Right atrium auricular region (tissue), 2 donors: ENCODE data around the gene PPIL4. TPM values are rescaled to one million over a fixed set of nuclear protein-coding genes. Genes with fewer than 3 reads are reported as not detected.

Experiments
- DNase-seq: peaks from one replicate; pipeline ENCODE4 v3.0.0-alpha.2; 2019; ENCODE audit warnings: low spot score
- H3K27ac ChIP-seq, 2 donors: fragments of 200-600 bp; sonication (generic); 1 replicate in 1 of 2; 2 replicates in 1 of 2; pipeline ENCODE4 v1.5.1; 2016 to 2019
- H3K27me3 ChIP-seq, 2 donors: fragments of 200-600 bp; sonication (generic); one replicate each; pipeline versions ENCODE4 v1.5.1 to v1.6.0; 2017 to 2019
- H3K36me3 ChIP-seq: fragments of 200-600 bp; sonication (generic); one replicate; pipeline ENCODE4 v1.5.1; 2016
- H3K4me1 ChIP-seq, 2 donors: fragments of 200-600 bp; sonication (generic); one replicate each; pipeline versions ENCODE4 v1.5.1 to v1.6.0; 2017 to 2019
- H3K4me3 ChIP-seq, 2 donors: fragments of 200-600 bp; sonication (generic); 1 replicate in 1 of 2; 2 replicates in 1 of 2; pipeline ENCODE4 v1.5.1; 2017 to 2019; ENCODE audit warnings: mild to moderate bottlenecking in 1 of 2, moderate library complexity in 1 of 2
- H3K9me3 ChIP-seq, 2 donors: fragments of 200-600 bp; sonication (generic); one replicate each; pipeline ENCODE4 v1.5.1; 2019
- CTCF ChIP-seq, 2 donors: fragments of 200-600 bp; sonication (generic); IDR thresholded peaks; one replicate each; pipeline ENCODE4 v1.5.1; 2019; ENCODE audit warnings: antibody characterized with exemption in 2 of 2
- total RNA-seq, 2 donors: library from RNA; depleted of rRNA; stranded (reverse); fragments of >200 nt; gene quantifications; one replicate each; pipeline ENCODE4 v1.1.0, GENCODE V29; 2016

PPIL4 gene
- total RNA-seq, 2 donors from 2014 or later, result 14.6 to 17.0 TPM

DNA sequence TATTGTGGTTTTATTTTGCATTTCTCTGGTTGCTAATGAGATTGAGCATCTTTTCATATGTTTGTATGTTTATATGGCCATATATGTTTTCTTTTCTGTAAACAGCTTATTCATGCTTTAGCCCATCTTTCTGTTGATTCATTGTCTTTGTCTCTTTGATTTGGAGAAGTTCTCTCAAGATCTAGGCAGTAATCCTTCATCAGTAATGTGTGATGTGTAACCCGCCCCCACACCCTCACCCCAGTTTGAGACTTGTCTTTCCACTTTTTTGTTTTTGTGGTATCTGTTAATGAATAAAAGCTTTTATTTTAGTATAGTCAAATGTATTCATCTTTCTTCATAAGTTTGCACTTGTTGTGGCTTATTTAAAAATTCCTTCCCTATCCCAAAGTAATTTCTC lies 87.0 kb downstream of the PPIL4 start:
- TF ChIP-seq CTCF (IDR thresholded peaks at IDR 0.05), result no peak
- DNase-seq, result no peak
- Histone ChIP-seq H3K27ac (no peak overlapping the region), H3K9me3 (no peaks in the 10 kb centered on the region), H3K4me1 (peaks cover 0 to 38% of the 10 kb centered on the region in 2 donors), H3K36me3 (no peaks in the 10 kb centered on the region), H3K4me3 (no peak overlapping the region), H3K27me3 (no peaks in the 10 kb centered on the region)

DNA sequence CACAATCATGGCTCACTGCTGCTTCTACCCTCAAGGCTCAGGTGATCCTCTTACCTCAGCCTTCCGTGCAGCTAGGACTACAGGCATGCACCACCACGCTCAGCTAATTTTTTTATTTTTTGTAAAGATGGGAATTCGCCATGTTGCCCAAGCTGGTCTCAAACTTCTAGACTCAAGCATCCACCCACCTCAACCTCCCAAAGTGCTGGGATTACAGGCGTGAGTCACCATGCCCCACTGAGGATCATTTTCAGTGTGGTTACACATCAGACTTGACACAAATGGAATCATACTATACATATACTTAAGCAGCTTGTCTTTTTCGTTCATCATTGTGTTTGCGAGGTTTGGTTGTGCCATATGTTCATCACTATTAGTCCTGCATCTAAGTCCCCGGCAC lies 87.6 kb downstream of the PPIL4 start:
- H3K27ac ChIP-seq, result no peak overlapping the region
- DNase-seq, result no peak
- no peak for TF ChIP-seq CTCF (IDR thresholded peaks at IDR 0.05)
- H3K4me1 ChIP-seq, result peaks cover 0 to 44% of the 10 kb centered on the region in 2 donors
- no peaks in the 10 kb centered on the region for H3K27me3 ChIP-seq
- H3K4me3 ChIP-seq, result no peak overlapping the region
- H3K36me3 ChIP-seq, result no peaks in the 10 kb centered on the region
- H3K9me3 ChIP-seq, result no peaks in the 10 kb centered on the region

DNA sequence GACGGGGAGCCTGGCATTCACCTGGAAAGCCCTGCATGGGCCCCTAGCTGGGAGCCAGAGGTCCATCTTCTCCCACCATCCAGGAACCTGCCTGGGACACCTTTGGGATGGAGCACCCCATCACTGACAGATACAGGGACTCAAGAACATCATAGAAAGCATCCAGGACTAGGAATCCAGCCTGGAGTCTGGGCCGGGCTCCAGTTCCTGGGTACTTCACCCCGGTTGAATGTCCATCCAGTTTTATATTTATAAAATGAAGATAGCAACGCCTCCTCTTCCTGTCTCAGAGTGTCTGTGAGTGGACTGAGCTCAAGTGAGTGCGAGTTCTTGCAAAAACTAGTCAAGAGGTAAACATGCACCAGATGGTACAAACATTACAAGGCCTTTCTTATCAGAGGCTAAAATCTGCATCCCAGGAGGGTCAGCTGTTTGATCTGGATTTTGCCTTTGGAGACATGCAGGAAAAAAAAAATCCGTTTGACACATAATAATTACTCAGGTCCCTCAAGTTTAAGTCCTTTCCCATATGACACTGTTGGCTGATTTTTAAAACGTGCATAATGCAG lies 88.4 kb downstream of the PPIL4 start:
- Histone ChIP-seq H3K4me3 (no peak overlapping the region), H3K27me3 (no peaks in the 10 kb centered on the region), H3K4me1 (peaks cover 0 to 46% of the 10 kb centered on the region in 2 donors), H3K27ac (peak overlapping the region in 1 of 2 donors; percentile 36), H3K36me3 (no peaks in the 10 kb centered on the region), H3K9me3 (no peaks in the 10 kb centered on the region)
- TF ChIP-seq CTCF (IDR thresholded peaks at IDR 0.05), result no peak
- no peak for DNase-seq

- no peak overlapping the region for H3K27ac ChIP-seq
These were observed 89.4 kb downstream of the PPIL4 start for GRCh38 chr6:149456311-149457021.

DNA sequence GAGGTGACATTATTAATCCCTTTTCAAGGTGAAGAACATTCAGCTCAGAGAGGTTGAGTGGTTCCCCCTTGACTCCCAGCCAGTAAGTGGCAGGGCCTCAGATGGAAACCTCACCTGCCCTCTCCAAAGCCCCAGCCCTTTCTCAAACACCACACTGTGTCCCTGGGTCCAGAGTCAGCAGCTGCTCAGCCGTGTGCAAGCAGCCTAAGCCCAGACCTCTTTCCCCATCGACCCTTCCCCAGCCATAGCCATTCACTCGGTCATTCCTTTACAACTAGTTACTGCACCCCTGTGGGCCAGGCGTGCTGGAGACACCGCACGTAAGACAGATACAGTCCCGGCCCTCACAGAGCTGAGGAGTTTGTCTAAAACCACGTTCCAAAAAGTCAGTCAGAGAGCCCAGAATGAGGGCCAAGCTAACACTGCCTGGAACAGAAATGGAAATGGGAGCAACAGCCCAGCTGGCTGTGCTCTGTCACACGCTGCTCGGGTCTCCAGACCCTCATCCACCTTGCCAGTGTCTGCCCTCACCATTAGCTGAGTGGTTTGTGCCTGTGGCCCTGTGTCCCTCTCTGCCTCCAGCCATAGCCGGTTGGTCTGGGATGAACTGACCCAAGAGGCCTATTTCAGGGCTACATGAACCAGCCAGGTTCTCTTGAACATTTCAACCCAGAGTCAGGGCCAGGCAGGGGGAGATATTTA lies 90.7 kb downstream of the PPIL4 start:
- no peak overlapping the region for H3K4me3 ChIP-seq
- TF ChIP-seq CTCF (IDR thresholded peaks at IDR 0.05), result no peak
- no peaks in the 10 kb centered on the region for H3K36me3 ChIP-seq
- peaks cover 0 to 66% of the 10 kb centered on the region in 2 donors for H3K4me1 ChIP-seq
- DNase-seq, result no peak
- H3K27me3 ChIP-seq, result no peaks in the 10 kb centered on the region
- H3K9me3 ChIP-seq, result no peaks in the 10 kb centered on the region
- H3K27ac ChIP-seq, result peak overlapping the region; percentile 67 to 68

More at GRCh38 chr6:149456311-149457021, 89.4 kb downstream of the PPIL4 start:
- no peak for DNase-seq
- H3K4me1 ChIP-seq, result peaks cover 0 to 53% of the 10 kb centered on the region in 2 donors
- no peaks in the 10 kb centered on the region for H3K27me3 ChIP-seq
- no peak for TF ChIP-seq CTCF (IDR thresholded peaks at IDR 0.05)
- H3K4me3 ChIP-seq, result no peak overlapping the region
- no peaks in the 10 kb centered on the region for H3K36me3 ChIP-seq
- H3K9me3 ChIP-seq, result no peaks in the 10 kb centered on the region

Other genes with a start within 250 kb of the PPIL4 start
- gene TAB2, start 228.3 kb downstream of the PPIL4 start, total RNA-seq, result 10 to 100 TPM; 51.8 to 58.5 TPM
- gene SUMO4, start 145.8 kb downstream of the PPIL4 start, total RNA-seq, result 1 to 10 TPM in 1 of 2 donors, under 1 TPM in 1; 0.67 to 1.3 TPM
- 1 to 10 TPM in 1 of 2 donors, under 1 TPM in 1; 0.30 to 1.3 TPM for gene ZC3H12D, start 61.0 kb downstream of the PPIL4 start, total RNA-seq
- gene GINM1, start 20.3 kb upstream of the PPIL4 start, total RNA-seq, result 10 to 100 TPM; 45.5 to 54.9 TPM
- gene KATNA1, start 102.7 kb upstream of the PPIL4 start, total RNA-seq, result 10 to 100 TPM; 11.2 to 15.9 TPM
- gene LATS1, start 172.1 kb upstream of the PPIL4 start, total RNA-seq, result 10 to 100 TPM; 10.5 to 13.7 TPM
- gene NUP43, start 200.5 kb upstream of the PPIL4 start, total RNA-seq, result 10 to 100 TPM; 10.8 to 13.3 TPM
- 100 to 1,000 TPM in 1 of 2 donors, 10 to 100 TPM in 1; 99.8 to 106 TPM for gene PCMT1, start 203.7 kb upstream of the PPIL4 start, total RNA-seq